ENCODE data around the gene GPR84. TPM values are rescaled to one million over a fixed set of nuclear protein-coding genes. Genes with fewer than 3 reads are reported as not detected.

Gene GPR84
- total and polyA plus RNA-seq, 2 of the 13 experiments (the other 11 are each of a cell fraction or from before 2014, with no cell fraction given), result not detected

DNA sequence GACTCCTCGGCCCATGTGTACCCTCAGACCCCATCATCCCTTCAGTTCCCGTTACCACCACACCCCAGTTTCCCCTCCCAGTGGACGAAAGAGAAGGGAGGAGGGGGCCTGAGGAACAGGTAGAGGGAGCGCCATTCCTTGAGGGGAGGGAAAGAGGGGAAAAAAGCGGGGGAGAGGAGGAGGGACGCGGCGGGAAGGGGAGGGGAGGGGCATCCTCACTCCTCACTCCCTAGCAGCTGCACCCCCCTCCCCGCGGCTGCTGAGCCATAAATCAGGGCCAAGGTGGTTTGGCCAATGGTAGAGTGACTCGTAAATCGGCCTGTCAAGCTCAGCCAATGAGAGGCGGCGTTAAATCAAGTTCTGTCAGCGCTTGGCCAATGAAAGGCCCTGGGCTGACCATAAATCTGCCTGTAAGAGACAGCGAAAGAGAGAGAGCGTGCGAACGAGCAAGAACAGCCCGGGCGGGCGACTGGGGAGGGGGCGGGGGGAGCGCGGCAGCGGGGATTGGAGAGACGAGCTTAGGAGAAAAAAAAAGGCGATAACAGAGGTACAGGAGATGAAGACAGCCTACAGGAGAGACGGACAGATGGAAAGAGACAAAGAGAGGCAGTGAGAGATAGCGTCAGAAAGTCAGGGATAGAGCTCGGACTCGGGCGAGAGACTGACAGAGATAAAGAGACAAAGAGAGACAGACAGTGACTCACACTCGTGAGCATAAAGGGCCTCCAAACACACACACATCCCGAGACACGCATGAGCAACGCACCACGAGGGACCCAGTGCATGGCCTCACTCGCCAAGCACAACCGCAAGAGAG is 5.1 kb downstream of the GPR84 start (continued):
- TF ChIP-seq, protein P1, sequence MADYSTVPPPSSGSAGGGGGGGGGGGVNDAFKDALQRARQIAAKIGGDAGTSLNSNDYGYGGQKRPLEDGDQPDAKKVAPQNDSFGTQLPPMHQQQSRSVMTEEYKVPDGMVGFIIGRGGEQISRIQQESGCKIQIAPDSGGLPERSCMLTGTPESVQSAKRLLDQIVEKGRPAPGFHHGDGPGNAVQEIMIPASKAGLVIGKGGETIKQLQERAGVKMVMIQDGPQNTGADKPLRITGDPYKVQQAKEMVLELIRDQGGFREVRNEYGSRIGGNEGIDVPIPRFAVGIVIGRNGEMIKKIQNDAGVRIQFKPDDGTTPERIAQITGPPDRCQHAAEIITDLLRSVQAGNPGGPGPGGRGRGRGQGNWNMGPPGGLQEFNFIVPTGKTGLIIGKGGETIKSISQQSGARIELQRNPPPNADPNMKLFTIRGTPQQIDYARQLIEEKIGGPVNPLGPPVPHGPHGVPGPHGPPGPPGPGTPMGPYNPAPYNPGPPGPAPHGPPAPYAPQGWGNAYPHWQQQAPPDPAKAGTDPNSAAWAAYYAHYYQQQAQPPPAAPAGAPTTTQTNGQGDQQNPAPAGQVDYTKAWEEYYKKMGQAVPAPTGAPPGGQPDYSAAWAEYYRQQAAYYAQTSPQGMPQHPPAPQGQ (CRISPR knock-in tag; IDR thresholded peaks at IDR 0.05; ENCODE audit: borderline replicate concordance), result no peak
- TF ChIP-seq KMT2B (CRISPR knock-in tag; IDR thresholded peaks at IDR 0.05), result no peak; the same call in none of the 2 replicates
- TF ChIP-seq ZNF30 (CRISPR knock-in tag; IDR thresholded peaks at IDR 0.05), result no peak
- no peak for TF ChIP-seq MTF1 (CRISPR knock-in tag; IDR thresholded peaks at IDR 0.05)
- TF ChIP-seq ZFP1 (CRISPR knock-in tag; IDR thresholded peaks at IDR 0.05), result no peak
- TF ChIP-seq JUND (CRISPR knock-in tag; IDR thresholded peaks at IDR 0.05), result no peak
- TF ChIP-seq, protein P2, sequence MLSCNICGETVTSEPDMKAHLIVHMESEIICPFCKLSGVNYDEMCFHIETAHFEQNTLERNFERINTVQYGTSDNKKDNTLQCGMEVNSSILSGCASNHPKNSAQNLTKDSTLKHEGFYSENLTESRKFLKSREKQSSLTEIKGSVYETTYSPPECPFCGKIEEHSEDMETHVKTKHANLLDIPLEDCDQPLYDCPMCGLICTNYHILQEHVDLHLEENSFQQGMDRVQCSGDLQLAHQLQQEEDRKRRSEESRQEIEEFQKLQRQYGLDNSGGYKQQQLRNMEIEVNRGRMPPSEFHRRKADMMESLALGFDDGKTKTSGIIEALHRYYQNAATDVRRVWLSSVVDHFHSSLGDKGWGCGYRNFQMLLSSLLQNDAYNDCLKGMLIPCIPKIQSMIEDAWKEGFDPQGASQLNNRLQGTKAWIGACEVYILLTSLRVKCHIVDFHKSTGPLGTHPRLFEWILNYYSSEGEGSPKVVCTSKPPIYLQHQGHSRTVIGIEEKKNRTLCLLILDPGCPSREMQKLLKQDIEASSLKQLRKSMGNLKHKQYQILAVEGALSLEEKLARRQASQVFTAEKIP (CRISPR knock-in tag; IDR thresholded peaks at IDR 0.05; ENCODE audit: borderline replicate concordance), result no peak
- TF ChIP-seq, protein P3, sequence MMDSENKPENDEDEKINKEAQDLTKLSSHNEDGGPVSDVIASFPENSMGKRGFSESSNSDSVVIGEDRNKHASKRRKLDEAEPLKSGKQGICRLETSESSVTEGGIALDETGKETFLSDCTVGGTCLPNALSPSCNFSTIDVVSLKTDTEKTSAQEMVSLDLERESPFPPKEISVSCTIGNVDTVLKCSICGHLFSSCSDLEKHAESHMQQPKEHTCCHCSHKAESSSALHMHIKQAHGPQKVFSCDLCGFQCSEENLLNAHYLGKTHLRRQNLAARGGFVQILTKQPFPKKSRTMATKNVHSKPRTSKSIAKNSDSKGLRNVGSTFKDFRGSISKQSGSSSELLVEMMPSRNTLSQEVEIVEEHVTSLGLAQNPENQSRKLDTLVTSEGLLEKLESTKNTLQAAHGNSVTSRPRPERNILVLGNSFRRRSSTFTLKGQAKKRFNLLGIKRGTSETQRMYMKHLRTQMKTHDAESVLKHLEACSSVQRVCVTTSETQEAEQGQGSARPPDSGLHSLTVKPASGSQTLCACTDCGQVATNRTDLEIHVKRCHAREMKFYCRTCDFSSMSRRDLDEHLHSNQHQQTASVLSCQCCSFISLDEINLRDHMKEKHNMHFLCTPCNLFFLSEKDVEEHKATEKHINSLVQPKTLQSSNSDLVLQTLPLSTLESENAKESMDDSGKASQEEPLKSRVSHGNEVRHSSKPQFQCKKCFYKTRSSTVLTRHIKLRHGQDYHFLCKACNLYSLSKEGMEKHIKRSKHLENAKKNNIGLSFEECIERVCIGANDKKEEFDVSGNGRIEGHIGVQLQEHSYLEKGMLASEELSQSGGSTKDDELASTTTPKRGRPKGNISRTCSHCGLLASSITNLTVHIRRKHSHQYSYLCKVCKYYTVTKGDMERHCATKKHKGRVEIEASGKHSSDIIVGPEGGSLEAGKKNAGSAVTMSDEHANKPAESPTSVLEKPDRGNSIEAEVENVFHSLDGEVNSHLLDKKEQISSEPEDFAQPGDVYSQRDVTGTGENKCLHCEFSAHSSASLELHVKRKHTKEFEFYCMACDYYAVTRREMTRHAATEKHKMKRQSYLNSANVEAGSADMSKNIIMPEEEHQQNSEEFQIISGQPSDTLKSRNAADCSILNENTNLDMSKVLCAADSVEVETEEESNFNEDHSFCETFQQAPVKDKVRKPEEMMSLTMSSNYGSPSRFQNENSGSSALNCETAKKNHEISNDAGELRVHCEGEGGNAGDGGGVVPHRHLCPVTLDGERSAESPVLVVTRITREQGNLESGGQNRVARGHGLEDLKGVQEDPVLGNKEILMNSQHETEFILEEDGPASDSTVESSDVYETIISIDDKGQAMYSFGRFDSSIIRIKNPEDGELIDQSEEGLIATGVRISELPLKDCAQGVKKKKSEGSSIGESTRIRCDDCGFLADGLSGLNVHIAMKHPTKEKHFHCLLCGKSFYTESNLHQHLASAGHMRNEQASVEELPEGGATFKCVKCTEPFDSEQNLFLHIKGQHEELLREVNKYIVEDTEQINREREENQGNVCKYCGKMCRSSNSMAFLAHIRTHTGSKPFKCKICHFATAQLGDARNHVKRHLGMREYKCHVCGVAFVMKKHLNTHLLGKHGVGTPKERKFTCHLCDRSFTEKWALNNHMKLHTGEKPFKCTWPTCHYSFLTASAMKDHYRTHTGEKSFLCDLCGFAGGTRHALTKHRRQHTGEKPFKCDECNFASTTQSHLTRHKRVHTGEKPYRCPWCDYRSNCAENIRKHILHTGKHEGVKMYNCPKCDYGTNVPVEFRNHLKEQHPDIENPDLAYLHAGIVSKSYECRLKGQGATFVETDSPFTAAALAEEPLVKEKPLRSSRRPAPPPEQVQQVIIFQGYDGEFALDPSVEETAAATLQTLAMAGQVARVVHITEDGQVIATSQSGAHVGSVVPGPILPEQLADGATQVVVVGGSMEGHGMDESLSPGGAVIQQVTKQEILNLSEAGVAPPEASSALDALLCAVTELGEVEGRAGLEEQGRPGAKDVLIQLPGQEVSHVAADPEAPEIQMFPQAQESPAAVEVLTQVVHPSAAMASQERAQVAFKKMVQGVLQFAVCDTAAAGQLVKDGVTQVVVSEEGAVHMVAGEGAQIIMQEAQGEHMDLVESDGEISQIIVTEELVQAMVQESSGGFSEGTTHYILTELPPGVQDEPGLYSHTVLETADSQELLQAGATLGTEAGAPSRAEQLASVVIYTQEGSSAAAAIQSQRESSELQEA (CRISPR knock-in tag; IDR thresholded peaks at IDR 0.05; ENCODE audit: not compliant biosample characterization), result no peak
- no peak for TF ChIP-seq ELF4 (CRISPR knock-in tag; IDR thresholded peaks at IDR 0.05; ENCODE audit: borderline replicate concordance)
- TF ChIP-seq NCOA5 (CRISPR knock-in tag; IDR thresholded peaks at IDR 0.05), result no peak
- no peak for TF ChIP-seq ZNF549 (CRISPR knock-in tag; IDR thresholded peaks at IDR 0.05)
- TF ChIP-seq, protein P4, sequence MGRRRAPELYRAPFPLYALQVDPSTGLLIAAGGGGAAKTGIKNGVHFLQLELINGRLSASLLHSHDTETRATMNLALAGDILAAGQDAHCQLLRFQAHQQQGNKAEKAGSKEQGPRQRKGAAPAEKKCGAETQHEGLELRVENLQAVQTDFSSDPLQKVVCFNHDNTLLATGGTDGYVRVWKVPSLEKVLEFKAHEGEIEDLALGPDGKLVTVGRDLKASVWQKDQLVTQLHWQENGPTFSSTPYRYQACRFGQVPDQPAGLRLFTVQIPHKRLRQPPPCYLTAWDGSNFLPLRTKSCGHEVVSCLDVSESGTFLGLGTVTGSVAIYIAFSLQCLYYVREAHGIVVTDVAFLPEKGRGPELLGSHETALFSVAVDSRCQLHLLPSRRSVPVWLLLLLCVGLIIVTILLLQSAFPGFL (CRISPR knock-in tag; IDR thresholded peaks at IDR 0.05), result no peak
- TF ChIP-seq, protein P5, sequence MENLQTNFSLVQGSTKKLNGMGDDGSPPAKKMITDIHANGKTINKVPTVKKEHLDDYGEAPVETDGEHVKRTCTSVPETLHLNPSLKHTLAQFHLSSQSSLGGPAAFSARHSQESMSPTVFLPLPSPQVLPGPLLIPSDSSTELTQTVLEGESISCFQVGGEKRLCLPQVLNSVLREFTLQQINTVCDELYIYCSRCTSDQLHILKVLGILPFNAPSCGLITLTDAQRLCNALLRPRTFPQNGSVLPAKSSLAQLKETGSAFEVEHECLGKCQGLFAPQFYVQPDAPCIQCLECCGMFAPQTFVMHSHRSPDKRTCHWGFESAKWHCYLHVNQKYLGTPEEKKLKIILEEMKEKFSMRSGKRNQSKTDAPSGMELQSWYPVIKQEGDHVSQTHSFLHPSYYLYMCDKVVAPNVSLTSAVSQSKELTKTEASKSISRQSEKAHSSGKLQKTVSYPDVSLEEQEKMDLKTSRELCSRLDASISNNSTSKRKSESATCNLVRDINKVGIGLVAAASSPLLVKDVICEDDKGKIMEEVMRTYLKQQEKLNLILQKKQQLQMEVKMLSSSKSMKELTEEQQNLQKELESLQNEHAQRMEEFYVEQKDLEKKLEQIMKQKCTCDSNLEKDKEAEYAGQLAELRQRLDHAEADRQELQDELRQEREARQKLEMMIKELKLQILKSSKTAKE (CRISPR knock-in tag; IDR thresholded peaks at IDR 0.05; ENCODE audit: borderline replicate concordance), result 0 out of 2 replicates have a peak, but pooled peaks have one; percentile 5
